Fibroblast of lung (primary cell): ENCODE results near the gene TFIP11. TPM values are rescaled to one million over a fixed set of nuclear protein-coding genes. Genes with fewer than 3 reads are reported as not detected.

Experiments
- DNase-seq, 2 donors: peaks; one replicate each; pipeline versions ENCODE4 v3.0.0 to v3.0.0-alpha.2; 2010; ENCODE audit warnings: low read depth in 2 of 2
- H2AFZ ChIP-seq: 2 replicates; pipeline ENCODE4 v1.5.1; 2012; ENCODE audit warnings: low read length, control low read depth, inconsistent platforms
- H3K27ac ChIP-seq: 2 replicates; pipeline ENCODE4 v1.5.1; 2011; ENCODE audit warnings: low read length, control low read depth; ENCODE audit not compliant: insufficient read depth
- H3K27me3 ChIP-seq: 2 replicates; pipeline ENCODE4 v1.5.1; 2011; ENCODE audit warnings: mild to moderate bottlenecking, low read length; ENCODE audit not compliant: control insufficient read depth, insufficient read depth
- H3K36me3 ChIP-seq: 2 replicates; pipeline ENCODE4 v1.5.1; 2011; ENCODE audit warnings: low read length; ENCODE audit not compliant: control insufficient read depth, insufficient read depth
- H3K4me1 ChIP-seq: 2 replicates; pipeline ENCODE4 v1.5.1; 2011; ENCODE audit warnings: low read length; ENCODE audit not compliant: control insufficient read depth, insufficient read depth; ENCODE audit errors: extremely low read depth
- H3K4me2 ChIP-seq: 2 replicates; pipeline ENCODE4 v1.5.1; 2011; ENCODE audit warnings: low read length, control low read depth; ENCODE audit not compliant: insufficient read depth; ENCODE audit errors: extremely low read depth
- H3K4me3 ChIP-seq, 4 experiments: fragments of 200-600 bp in 1 of 4; sonication (generic) in 1 of 4; replicated peaks in 1 of 4; 2 replicates each; pipeline ENCODE4 v1.5.1; 2011 to 2016; ENCODE audit warnings: low read length in 4 of 4, low read depth in 3 of 4, mild to moderate bottlenecking in 3 of 4, control low read depth in 2 of 4, inconsistent platforms in 1 of 4, mixed read lengths in 1 of 4; ENCODE audit not compliant: insufficient read depth in 1 of 4; ENCODE audit errors: control extremely low read depth in 1 of 4
- H3K79me2 ChIP-seq: 2 replicates; pipeline ENCODE4 v1.5.1; 2012; ENCODE audit warnings: mild to moderate bottlenecking, low read length, inconsistent platforms; ENCODE audit not compliant: control insufficient read depth, insufficient read depth
- H3K9ac ChIP-seq: 2 replicates; pipeline ENCODE4 v1.5.1; 2011; ENCODE audit warnings: mild to moderate bottlenecking, low read length, control low read depth; ENCODE audit not compliant: insufficient read depth
- H3K9me3 ChIP-seq: 2 replicates; pipeline ENCODE4 v1.5.1; 2012; ENCODE audit warnings: low read depth, low read length; ENCODE audit not compliant: control insufficient read depth, insufficient read depth
- H4K20me1 ChIP-seq: 2 replicates; pipeline ENCODE4 v1.5.1; 2011; ENCODE audit warnings: low read length; ENCODE audit not compliant: control insufficient read depth, insufficient read depth; ENCODE audit errors: extremely low read depth
- CTCF ChIP-seq, 2 donors: IDR thresholded peaks in 1 of 2; conservative IDR thresholded peaks in 1 of 2; 1 replicate in 1 of 2; 2 replicates in 1 of 2; pipeline ENCODE4 v1.5.1; 2011 to 2012; ENCODE audit warnings: low read length in 2 of 2, control low read depth in 1 of 2, inconsistent platforms in 1 of 2, low read depth in 1 of 2, mild to moderate bottlenecking in 1 of 2
- EZH2 ChIP-seq: IDR thresholded peaks from 2 replicates; pipeline ENCODE4 v1.5.1; 2012; ENCODE audit warnings: low read length, control low read depth, mild to moderate bottlenecking; ENCODE audit errors: missing control alignments
- polyA plus RNA-seq, 2 donors: library from polyadenylated mRNA; depleted of rRNA in 1 of 2; stranded (reverse) in 1 of 2; unstranded in 1 of 2; fragments of >200 nt; gene quantifications; 2 replicates each; pipeline ENCODE4 v1.2.1, GENCODE V29; 2011 to 2012; ENCODE audit warnings: missing spikeins in 1 of 2
- total RNA-seq: library from RNA; depleted of rRNA; stranded (reverse); fragments of >200 nt; gene quantifications from 2 replicates; pipeline ENCODE4 v1.2.1, GENCODE V29; 2014

TFIP11 gene
- total and polyA plus RNA-seq, 2 donors (not counting 1 experiment from before 2014, with no cell fraction given) = 24.2 to 40.3 TPM

- Histone ChIP-seq H3K4me2 (no peak overlapping the region), H3K9ac (no peak overlapping the region), H3K4me1 (peaks cover 19% of the 10 kb centered on the region), H2AFZ (no peak overlapping the region), H4K20me1 (no peaks in the 10 kb centered on the region), H3K79me2 (peaks cover 12% of the 10 kb centered on the region), H3K9me3 (no peaks in the 10 kb centered on the region), H3K27ac (peak overlapping the region; percentile 90), H3K36me3 (no peaks in the 10 kb centered on the region), H3K4me3 (no peak overlapping the region), H3K27me3 (no peaks in the 10 kb centered on the region)
- no peak for TF ChIP-seq EZH2
- no peak for TF ChIP-seq CTCF (conservative IDR thresholded peaks at IDR 0.05 in 1 of 2, IDR thresholded peaks at IDR 0.05 in 1 of 2; ENCODE audit: low read depth in 1 of 2, low read length in 2 of 2)
- no peak for DNase-seq
Measured at GRCh38 chr22:26551568-26551967, 39.3 kb upstream of the TFIP11 start.

- TF ChIP-seq CTCF (conservative IDR thresholded peaks at IDR 0.05 in 1 of 2, IDR thresholded peaks at IDR 0.05 in 1 of 2; ENCODE audit: low read depth in 1 of 2, low read length in 2 of 2) (no peak), EZH2 (no peak)
- H3K79me2 ChIP-seq = peaks cover 12% of the 10 kb centered on the region
Measured at GRCh38 chr22:26550498-26551033, 38.3 kb upstream of the TFIP11 start.

GRCh38 chr22:26549902-26550497 is 37.7 kb upstream of the TFIP11 start:
- peak overlapping the region; percentile 27 for H3K4me2 ChIP-seq
- no peak overlapping the region for H2AFZ ChIP-seq
- peaks cover 19% of the 10 kb centered on the region for H3K4me1 ChIP-seq
- TF ChIP-seq CTCF (conservative IDR thresholded peaks at IDR 0.05 in 1 of 2, IDR thresholded peaks at IDR 0.05 in 1 of 2; ENCODE audit: low read depth in 1 of 2, low read length in 2 of 2) = no peak
- no peak for TF ChIP-seq EZH2
- no peaks in the 10 kb centered on the region for H4K20me1 ChIP-seq
- no peaks in the 10 kb centered on the region for H3K36me3 ChIP-seq
- H3K27ac ChIP-seq = peak overlapping the region; percentile 52
- no peak overlapping the region for H3K9ac ChIP-seq
- H3K79me2 ChIP-seq = peaks cover 12% of the 10 kb centered on the region
- H3K4me3 ChIP-seq = no peak overlapping the region
- peak in 1 of 2 donors; percentile 50 for DNase-seq
- H3K9me3 ChIP-seq = no peaks in the 10 kb centered on the region
- no peaks in the 10 kb centered on the region for H3K27me3 ChIP-seq

More at GRCh38 chr22:26550498-26551033, 38.3 kb upstream of the TFIP11 start:
- no peaks in the 10 kb centered on the region for H3K36me3 ChIP-seq
- peak; percentile 93 to 99 for DNase-seq
- no peaks in the 10 kb centered on the region for H4K20me1 ChIP-seq
- H3K9me3 ChIP-seq = no peaks in the 10 kb centered on the region
- peak overlapping the region; percentile 27 for H3K4me2 ChIP-seq
- no peaks in the 10 kb centered on the region for H3K27me3 ChIP-seq
- no peak overlapping the region for H3K9ac ChIP-seq
- H2AFZ ChIP-seq = no peak overlapping the region
- peaks cover 19% of the 10 kb centered on the region for H3K4me1 ChIP-seq
- no peak overlapping the region for H3K4me3 ChIP-seq
- peak overlapping the region; percentile 52 for H3K27ac ChIP-seq
